ENCODE data around the gene SFRP2. TPM values are rescaled to one million over a fixed set of nuclear protein-coding genes. Genes with fewer than 3 reads are reported as not detected.

Gene SFRP2
- total RNA-seq, 2 experiments from 2014 or later: not detected

GRCh38 chr4:153791746-153792617 lies 3.1 kb upstream of the SFRP2 start:
- intact Hi-C loops (cut with DNase I, micrococcal nuclease): loop anchor here in 1 of 2 experiments (5.0 kb wide), 1 partner anchor 555 kb away; no protein-coding TSS in a partner anchor
- no peak for TF ChIP-seq CTCF (IDR thresholded peaks at IDR 0.05)
- ChIA-PET POLR2A (no interaction called here), CTCF (no interaction called here)
- peak overlapping the region; percentile 81 for H3K4me3 Mint-ChIP-seq
- peak; percentile 20 for ATAC-seq (ENCODE audit: poor library complexity)
- Histone ChIP-seq H3K4me1 (ENCODE audit: insufficient read depth, low read length) (peaks cover 48% of the 10 kb centered on the region), H3K27ac (ENCODE audit: low read depth in 1 of 2, low read length in 2 of 2) (no peak overlapping the region), H3K27me3 (ENCODE audit: control insufficient read depth in 1 of 2, insufficient read depth in 2 of 2, low read length in 2 of 2) (peaks cover 59 to 72% of the 10 kb centered on the region in 2 experiments), H3K9me3 (ENCODE audit: control insufficient read depth in 1 of 2, insufficient read depth in 1 of 2, low read length in 2 of 2) (peaks cover 0 to 42% of the 10 kb centered on the region in 2 experiments), H3K4me3 (ENCODE audit: low read length) (peak overlapping the region; percentile 36), H3K36me3 (ENCODE audit: insufficient read depth, low read length) (no peaks in the 10 kb centered on the region)
- H3K4me1 Mint-ChIP-seq (ENCODE audit: low read depth): peaks cover 46% of the 10 kb centered on the region
- DNase-seq: peak in 4 of 14 experiments; percentile 10 to 36 (median 32)
- no peaks in the 10 kb centered on the region for H3K9me3 Mint-ChIP-seq
- H3K27ac Mint-ChIP-seq: no peak overlapping the region
- H3K36me3 Mint-ChIP-seq (ENCODE audit: low read depth): no peaks in the 10 kb centered on the region
- H3K27me3 Mint-ChIP-seq: peaks cover 98% of the 10 kb centered on the region

GRCh38 chr4:153790962-153791551 lies 2.2 kb upstream of the SFRP2 start:
- H3K27ac Mint-ChIP-seq: no peak overlapping the region
- peaks cover 46% of the 10 kb centered on the region for H3K4me1 Mint-ChIP-seq (ENCODE audit: low read depth)
- H3K27me3 Mint-ChIP-seq: peaks cover 98% of the 10 kb centered on the region
- TF ChIP-seq CTCF (IDR thresholded peaks at IDR 0.05): no peak
- Histone ChIP-seq H3K36me3 (ENCODE audit: insufficient read depth, low read length) (no peaks in the 10 kb centered on the region), H3K9me3 (ENCODE audit: control insufficient read depth in 1 of 2, insufficient read depth in 1 of 2, low read length in 2 of 2) (peaks cover 0 to 42% of the 10 kb centered on the region in 2 experiments), H3K4me1 (ENCODE audit: insufficient read depth, low read length) (peaks cover 48% of the 10 kb centered on the region), H3K27me3 (ENCODE audit: control insufficient read depth in 1 of 2, insufficient read depth in 2 of 2, low read length in 2 of 2) (peaks cover 64 to 79% of the 10 kb centered on the region in 2 experiments), H3K4me3 (ENCODE audit: low read length) (peak overlapping the region; percentile 30), H3K27ac (ENCODE audit: low read depth in 1 of 2, low read length in 2 of 2) (no peak overlapping the region)
- DNase-seq (peak in 5 of 14 experiments; percentile 23 to 42 (median 30)), ATAC-seq (ENCODE audit: poor library complexity) (peak; percentile 48)
- no peaks in the 10 kb centered on the region for H3K36me3 Mint-ChIP-seq (ENCODE audit: low read depth)
- H3K9me3 Mint-ChIP-seq: no peaks in the 10 kb centered on the region
- H3K4me3 Mint-ChIP-seq: peak overlapping the region; percentile 81
- ChIA-PET POLR2A (no interaction called here), CTCF (no interaction called here)
- intact Hi-C loops (cut with DNase I, micrococcal nuclease): loop anchor here in 1 of 2 experiments (5.0 kb wide), 1 partner anchor 556 kb away; no protein-coding TSS in a partner anchor

- no peak for TF ChIP-seq CTCF (IDR thresholded peaks at IDR 0.05)
- intact Hi-C loops (cut with DNase I, micrococcal nuclease): loop anchor here in 1 of 2 experiments (5.0 kb wide), 1 partner anchor 557 kb away; no protein-coding TSS in a partner anchor
- Mint-ChIP-seq H3K27ac (no peak overlapping the region), H3K4me1 (ENCODE audit: low read depth) (peaks cover 46% of the 10 kb centered on the region), H3K9me3 (no peaks in the 10 kb centered on the region), H3K36me3 (ENCODE audit: low read depth) (no peaks in the 10 kb centered on the region), H3K27me3 (peaks cover 98% of the 10 kb centered on the region), H3K4me3 (peak overlapping the region; percentile 46)
- Histone ChIP-seq H3K9me3 (ENCODE audit: control insufficient read depth in 1 of 2, insufficient read depth in 1 of 2, low read length in 2 of 2) (peaks cover 0 to 42% of the 10 kb centered on the region in 2 experiments), H3K4me3 (ENCODE audit: low read length) (no peak overlapping the region), H3K27ac (ENCODE audit: low read depth in 1 of 2, low read length in 2 of 2) (no peak overlapping the region), H3K27me3 (ENCODE audit: control insufficient read depth in 1 of 2, insufficient read depth in 2 of 2, low read length in 2 of 2) (peaks cover 64 to 82% of the 10 kb centered on the region in 2 experiments), H3K36me3 (ENCODE audit: insufficient read depth, low read length) (no peaks in the 10 kb centered on the region), H3K4me1 (ENCODE audit: insufficient read depth, low read length) (peaks cover 48% of the 10 kb centered on the region)
- ATAC-seq (ENCODE audit: poor library complexity) (no peak), DNase-seq (no peak)
- POLR2A ChIA-PET: no interaction called here
- CTCF ChIA-PET: no interaction called here
These were observed 1.6 kb upstream of the SFRP2 start for GRCh38 chr4:153790500-153790865.

Measured in CD4-positive, alpha-beta T cell (primary cell).